Stimulated activated CD4-positive, alpha-beta T cell treated with anti-CD3 and anti-CD28 coated beads, Interleukin-2, amount 100 ng/mL, for 24 hours (primary cell): ENCODE results near the gene HARBI1.
"Not testable (repeated sequence)": the region's sequence is repeated elsewhere in the genome, so short reads cannot be mapped to it uniquely, and the experiment has no call there.

Source experiments
- DNase-seq, 2 donors: peaks; one replicate each; pipeline ENCODE4 v3.0.0-alpha.2; 2020

HARBI1 gene

DNA sequence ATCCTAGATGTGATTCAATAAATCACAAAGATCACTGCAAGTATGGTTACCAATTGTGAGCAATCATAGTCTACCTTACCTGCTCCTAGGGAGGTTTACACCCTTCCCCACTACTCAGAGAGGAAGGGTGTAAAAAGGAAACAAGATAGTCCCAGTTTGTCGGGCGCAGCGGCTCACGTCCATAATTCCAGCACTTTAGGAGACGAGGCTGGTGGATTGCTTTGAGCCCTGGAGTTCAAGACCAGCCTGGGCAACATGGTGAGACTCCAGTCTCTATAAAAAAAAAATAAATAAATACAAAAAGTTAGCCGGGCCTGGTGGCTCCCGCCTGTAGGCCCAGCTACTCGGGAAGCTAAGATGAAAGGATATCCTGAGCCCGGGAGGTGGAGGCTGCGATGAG lies 22.2 kb downstream of the HARBI1 start:
- DNase-seq = no peak

DNA sequence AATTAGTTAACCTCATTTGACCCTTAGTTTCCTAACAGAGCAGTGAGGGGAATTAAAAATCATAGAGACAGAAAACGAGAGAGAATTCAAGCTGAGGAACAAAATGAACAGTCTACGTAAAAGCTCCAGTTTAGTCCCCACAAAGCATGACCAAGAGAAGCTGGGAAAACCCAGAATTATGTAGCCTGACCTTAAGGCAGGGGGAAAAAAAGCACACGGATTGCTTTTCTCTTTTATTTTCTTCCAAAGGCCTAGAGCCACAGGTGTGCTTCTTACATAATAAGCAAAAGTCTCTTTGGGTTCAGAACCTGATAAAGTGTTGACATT lies 22.7 kb downstream of the HARBI1 start:
- DNase-seq = no peak

DNA sequence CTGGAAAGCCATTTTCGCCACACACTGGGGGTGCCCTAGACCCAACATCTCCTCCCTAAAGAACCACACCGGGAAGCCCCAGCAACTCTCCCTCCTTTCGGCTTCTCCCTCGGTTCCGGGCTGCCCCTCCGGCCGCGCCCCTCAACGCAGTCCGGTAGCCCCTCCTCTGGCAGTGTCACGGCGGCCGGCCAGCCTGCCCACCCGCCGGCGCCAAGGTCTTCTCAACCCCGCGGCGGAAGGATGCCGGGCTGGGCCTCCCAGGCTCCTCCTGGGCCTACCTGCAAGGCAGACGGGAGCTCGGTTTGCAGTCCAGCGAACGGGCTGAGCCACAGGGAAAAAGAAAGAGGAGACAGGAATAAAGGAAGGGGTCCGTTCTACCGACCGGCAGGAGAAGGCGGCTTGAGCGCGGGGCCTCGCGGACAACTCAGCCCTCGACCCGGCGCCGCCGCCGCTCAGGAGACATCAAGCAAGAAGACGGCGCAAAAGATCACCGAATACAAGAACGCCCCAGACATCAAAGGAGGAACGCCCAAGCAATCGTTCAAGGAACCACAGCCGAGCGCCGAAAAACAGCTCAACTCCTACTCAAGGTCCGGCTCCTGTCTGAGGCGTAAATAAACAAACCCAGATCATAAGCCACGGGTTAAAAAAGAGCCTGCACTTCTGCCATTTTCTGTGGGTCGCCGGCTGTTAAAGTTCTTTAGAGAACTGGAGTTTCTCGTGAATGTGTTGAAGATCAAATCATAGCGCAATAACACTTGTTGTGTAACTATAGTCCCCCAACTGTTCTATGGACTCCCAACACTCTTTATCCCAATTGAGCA lies 23.3 kb downstream of the HARBI1 start, which contains the start of gene AMBRA1:
AMBRA1 (minus strand) TSS at position 474 of the 824 bp plus-strand sequence. CDS start 45,643 bp downstream, outside the sequence.
- peak; percentile 84 to 86 for DNase-seq

DNA sequence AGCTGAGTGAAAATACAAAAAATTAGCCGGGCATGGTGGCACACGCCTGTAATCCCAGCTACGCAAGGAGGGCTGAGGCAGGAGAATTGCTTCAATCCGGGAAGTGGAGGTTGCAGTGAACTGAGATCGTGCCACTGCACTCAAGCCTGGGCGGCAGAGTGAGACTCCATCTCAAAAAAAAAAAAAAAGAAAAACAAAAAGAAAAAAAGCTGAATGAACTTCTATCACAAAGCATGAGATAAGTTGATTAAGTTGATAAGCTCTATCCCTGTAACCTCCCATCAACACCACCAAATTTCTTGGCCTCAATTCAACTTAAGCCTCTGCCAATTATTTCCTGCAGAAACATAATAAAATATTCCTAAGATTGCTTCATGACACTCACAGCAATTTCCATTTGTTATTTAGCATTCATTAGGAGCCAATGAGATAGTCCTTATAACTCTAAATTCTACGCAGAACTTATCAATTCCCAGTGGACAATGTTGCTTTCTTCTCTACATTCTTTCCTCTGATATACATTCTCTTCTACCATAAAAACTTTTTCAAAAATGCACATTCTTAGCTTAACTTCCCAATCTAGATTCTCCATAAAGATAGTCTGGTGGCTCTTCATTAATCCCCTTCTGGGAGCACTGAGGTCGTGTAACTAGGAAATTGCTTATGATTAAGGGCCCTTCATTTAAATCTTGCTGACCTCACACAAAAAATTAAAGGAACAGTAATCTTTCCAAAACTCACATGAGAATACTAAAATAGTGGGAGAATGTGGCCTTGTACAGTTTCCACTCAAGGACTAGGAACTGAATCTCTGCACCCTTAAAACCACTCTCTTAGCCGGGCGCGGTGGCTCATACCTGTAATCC lies 26.1 kb downstream of the HARBI1 start:
- no peak for DNase-seq

DNA sequence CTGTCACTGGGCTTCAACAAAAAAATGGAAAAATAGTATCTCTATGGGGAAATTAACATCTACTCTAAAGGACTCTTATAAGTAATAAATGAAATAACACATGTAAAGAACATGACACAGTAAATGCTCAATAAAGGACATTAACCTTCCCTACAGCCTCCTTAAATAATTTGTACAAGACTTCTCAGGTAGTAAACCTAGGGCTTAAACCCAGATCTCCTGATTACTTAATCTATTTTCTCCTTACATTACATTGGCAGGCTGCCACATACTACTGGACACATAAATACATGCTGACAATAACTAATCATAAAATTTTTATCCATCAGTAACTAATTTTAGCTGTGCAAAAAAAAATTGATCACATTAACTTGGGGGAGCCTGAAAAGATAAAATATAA lies 28.1 kb downstream of the HARBI1 start:
- DNase-seq = no peak

DNA sequence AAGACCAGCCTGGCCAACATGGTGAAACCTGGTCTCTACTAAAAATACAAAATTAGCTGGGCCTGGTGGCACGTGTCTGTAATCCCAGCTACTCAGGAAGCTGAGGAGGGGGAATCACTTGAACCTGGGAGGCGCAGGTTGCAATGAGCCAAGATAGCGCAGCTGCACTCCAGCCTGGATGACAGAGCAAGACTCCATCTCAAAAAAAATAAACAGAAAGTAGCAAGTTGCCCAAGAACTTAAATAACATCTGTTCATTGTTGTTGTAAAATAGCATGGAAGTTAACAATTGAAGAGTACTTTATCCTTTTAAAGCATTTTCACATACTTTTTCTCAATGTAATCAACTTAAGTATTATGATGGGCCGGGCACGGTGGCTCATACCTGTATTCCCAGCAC lies 28.9 kb downstream of the HARBI1 start:
- DNase-seq = no peak

DNA sequence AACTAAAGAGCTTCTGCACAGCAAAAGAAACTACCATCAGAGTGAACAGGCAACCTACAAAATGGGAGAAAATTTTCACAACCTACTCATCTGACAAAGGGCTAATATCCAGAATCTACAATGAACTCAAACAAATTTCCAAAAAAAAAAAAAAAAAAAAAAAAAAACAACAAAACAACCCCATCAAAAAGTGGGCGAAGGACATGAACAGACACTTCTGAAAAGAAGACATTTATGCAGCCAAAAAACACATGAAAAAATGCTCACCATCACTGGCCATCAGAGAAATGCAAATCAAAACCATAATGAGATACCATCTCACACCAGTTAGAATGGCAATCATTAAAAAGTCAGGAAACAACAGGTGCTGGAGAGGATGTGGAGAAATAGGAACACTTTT lies 33.5 kb downstream of the HARBI1 start:
- DNase-seq = not testable (repeated sequence)

DNA sequence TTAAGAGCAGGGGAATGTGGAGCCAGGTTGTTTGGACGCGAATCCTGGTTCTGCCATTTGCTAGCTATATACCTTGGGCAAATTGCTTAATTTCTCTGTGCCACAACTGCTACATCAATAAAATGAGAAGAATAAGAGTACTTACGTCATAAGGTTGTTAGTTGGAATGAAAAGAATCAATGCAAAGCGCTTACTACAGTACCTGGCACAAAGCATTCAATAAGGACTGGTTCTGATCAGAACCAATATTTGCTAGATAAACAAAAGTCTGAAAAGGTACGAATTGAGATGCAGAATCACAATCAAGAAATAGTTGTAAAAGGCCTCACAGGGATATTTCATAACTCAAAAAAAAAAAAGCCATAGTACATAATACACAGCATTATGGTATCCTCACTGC lies 34.4 kb downstream of the HARBI1 start:
- DNase-seq = no peak

DNA sequence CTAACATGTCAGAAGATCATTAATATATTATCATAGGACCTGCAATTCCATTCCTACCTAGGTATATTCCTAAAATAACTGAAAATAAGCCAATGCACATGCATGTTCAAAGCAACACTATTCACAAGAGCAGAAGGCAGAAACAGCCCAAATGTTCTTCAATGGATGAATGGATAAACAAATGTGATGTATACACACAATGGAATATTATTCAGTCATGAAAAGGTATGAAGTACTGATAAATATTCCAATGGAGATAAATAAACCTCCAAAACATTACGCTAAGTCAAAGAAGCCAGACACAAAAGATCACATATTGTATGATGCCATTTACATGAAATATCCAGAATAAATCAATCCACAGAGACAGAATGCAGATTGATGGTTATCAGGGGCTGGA lies 40.0 kb downstream of the HARBI1 start:
- DNase-seq = no peak

DNA sequence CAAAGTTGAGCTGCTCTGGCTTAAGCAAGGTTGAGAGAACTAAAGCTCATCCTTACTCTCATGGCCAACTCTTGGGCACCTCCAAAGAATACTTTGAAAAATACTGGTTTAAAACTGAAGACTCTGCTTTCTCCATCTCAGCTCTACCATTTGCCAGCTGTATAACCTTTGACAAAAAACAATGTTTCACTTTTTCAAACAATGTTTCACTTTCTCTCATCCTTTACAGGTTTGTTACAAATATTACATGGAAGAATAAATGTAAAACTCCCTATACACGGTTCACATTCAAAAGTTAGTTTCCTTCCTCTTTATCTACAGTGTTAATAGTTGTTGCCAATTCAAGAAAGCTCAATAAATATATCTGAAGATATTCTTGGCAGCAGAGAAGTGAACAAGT lies 42.4 kb downstream of the HARBI1 start:
- no peak for DNase-seq

DNA sequence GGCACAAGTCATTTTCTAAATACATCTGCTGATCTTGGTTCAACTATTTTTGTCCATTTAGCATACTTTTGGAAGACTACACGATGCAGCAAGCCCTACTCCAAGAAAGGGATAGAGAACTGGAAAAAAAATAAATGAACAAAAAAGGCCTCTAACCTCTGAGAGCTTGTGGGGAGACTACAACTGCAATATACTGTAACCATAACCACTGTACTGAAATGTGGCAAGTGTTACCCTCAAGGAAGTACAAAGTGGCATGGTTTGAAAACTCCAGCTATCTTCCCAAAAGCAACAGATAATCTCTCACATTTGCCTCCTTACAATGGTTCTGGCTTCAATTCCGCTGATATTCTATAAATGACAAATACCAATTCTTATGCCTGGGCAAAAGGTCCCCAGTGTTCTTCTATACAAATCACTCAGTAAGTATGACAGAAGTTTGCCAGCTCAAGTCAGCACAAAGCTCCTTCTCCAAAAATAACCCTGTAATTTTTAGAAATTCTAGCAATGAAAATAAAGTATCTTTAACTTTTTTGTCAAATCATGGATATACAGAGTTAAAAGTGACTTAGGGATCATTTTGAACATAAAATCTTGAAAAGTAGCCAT lies 46.1 kb downstream of the HARBI1 start:
- DNase-seq = no peak

DNA sequence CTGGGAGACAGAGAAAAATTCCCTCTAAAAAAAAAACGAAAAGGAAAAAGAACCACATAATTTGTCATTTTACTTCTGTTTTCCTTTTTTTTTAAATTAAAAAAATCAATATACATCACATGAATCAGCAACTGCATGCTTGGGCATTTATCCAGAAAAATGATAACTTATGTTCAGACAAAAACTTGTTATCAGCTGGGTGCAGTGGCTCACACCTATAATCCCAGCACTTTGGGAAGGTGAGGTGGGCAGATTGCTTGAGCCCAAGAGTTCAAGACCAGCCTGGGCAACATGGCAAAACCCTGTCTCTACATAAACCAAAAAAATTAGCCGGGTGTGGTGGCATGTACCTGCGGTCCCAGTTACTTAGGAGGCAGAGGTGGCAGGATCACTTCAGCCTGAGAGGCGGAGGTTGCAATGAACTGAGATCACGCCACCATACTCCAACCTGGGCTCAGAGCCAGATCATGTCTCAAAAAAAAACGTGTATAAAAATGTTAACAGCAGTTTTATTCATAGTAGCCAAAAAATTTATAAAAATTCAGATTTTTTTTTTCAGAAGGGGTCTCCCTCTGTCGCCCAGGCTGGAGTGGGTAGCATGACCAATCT lies 51.7 kb downstream of the HARBI1 start:
- no peak for DNase-seq

DNA sequence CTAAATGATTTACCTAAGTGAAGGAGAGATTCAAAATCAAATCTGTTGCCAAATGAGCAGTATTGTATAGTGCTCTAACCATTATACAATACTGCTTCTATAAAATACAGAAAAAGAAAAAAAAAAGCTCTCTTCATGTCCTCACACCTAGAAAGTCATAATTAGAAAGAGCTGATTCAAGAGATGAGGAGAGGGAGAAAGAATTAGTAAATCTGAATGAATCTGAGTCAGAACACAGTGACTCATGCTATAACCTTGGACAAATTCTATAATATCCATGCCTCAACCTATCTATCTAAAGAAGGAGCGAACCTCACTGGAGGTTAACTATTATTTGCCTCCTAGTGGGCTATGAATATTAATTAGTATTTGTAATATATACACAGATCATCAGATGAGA lies 52.6 kb downstream of the HARBI1 start:
- DNase-seq = no peak

DNA sequence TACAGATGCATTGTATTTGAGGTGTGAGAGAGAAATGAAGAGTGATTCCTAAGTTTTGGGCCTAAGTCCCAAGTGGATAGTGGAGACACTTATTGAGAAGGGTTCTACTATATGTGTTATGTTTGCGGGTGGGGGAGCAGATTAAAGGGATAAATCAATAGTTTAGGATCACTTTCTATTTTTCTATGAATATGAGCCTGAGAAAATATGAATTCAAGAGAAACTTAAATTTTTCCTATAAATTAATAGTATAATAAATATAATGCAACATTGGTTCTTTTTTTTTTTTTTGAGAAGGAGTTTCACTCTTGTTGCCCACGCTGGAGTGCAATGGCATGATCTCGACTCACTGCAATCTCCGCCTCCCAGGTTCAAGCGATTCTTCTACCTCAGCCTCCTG lies 54.5 kb downstream of the HARBI1 start:
- no peak for DNase-seq

DNA sequence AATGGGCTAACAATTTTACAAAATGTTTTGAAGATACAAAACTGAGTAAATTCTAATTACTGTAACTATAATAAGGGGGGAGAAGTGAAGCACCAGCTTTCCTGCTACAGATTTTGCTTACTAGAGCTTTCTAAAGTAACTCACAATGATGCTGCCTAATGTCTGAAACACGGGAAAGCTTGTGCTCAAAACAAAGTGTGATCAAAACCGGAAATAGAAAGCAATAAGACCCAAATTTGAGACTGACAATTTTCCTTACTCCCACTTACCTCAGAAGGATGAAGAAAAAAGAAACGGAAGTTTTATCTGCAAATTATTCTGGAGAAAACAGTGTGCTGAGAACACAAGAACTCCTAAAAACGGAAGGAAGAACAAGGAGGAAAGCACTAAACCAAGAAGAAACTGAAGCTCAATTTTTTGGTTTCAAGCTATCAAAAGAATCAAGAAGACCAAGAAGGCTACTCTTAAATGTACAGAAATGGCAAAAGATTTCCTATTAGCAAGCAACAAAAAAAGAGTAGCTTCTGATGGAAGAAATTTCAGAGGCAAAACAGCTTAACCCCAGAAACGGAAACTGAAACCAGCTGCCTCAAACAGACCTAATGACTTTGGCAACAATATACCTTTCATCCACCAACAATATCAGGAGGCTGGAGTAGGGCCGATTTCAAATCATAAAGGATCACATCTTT lies 56.6 kb downstream of the HARBI1 start:
- no peak for DNase-seq

DNA sequence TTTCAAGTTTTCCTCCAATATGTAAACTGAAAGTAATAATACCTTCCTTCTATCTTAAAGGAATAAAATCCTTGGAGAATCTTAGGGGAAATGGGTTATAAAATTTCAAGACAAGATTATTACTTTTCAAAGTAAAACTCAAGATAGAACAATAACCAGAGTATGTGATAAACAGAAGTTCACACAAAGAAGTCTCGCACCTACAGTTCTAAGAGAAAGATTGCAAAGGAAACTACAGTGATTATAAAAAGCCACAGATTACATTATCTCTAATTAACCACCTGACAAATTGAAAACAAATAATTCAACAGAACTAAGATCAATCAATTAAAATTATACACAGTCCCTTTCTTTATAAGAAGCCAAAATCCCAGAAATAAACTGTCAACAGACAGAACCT lies 57.2 kb downstream of the HARBI1 start:
- DNase-seq = no peak

DNA sequence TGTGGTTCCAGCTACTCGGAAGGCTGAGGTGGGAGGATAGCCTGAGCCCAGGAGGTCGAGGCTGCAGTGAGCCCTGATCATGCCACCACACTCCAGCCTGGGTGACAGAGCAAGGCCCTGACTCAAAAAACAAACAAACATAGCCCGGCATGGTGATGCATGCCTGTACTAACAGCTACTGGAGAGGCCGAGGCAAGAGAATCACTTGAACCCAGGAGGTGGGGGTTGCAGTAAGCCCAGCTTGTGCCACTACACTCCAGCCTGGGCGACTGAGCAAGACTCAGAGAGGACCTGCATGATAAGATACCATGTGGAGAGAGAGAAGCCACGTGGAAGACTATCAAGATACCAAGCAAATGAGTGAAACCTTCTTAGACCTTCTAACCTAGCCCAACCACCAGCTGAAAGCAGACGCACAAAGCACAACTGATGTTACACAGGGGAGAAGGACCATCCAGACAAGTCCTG lies 59.3 kb downstream of the HARBI1 start:
- no peak for DNase-seq

DNA sequence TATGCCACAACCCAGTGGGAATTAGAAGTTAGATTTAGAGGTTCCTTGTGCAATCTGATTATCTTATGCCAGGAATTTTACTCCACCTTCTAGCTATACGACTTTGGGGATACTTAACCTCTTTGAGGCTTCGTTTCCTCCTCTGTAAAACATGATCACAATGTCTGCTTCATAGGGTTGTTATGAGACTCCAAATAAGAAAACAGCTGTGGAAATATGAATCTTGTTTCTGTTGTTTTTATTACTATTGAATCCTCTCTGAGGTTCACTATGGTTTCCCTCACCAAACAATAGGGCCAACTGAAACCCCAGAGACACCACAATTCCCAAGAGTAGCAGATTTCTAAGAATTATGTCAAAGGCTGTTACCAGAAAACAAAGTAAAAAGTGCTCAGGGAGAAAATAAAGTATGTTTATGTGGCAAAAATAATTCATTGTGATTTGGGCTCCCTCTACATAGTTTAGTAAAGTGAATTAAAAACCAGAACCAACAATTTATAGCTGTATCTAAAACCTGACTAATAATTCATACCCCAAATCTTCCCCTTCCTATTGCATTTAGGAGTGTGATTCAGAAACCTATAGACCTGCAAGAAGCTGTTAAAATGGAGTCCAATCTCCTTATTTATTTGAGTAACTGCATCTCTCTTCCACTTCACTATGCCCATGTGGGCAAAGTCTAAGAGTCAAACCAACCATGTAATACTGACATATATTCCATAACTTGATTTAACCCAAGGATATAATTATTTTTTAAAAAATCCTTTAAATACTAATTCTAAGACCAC lies 61.6 kb downstream of the HARBI1 start:
- DNase-seq = no peak

DNA sequence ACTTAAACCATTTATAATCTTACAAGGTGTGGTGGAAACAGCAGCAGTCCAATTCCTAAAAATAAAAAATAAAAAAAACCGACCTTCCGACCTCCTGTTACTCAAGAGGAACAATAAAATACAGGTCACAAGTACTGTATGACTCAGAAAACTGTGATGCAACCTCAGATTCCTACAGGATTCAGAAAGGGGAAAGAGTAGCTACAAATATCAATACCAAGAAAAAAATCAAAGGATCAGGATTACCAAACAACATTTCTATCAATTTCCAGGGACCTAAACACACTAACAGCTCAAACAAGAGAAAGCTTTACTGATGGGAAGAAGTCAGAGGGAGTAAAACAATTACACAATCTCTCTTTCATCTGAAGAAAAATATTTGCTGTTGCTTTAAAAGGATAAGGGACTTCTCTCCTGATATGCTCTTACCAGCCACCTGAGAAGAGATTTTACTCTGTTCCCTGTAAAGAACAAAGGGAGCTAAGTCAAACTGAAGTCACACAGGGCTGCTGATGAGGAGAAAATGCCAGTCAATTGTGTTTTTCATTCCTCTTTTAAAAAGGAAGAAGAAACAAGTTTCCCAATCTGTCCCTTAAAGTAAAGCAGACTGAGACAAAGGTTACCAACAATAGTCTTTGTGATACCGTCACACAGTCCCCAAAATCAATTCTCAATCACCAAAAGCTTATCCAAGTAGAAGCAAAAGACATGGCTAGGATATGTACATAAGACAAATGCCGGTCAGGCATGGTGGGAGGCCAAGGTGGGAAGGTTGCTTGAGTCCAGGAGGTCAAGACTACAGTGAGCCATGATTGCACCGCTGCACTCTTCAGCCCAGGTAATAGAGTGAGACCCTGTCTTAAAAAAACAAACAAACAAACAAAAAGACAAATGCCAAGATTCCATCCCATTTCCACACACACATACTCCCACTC lies 62.5 kb downstream of the HARBI1 start:
- DNase-seq = no peak

DNA sequence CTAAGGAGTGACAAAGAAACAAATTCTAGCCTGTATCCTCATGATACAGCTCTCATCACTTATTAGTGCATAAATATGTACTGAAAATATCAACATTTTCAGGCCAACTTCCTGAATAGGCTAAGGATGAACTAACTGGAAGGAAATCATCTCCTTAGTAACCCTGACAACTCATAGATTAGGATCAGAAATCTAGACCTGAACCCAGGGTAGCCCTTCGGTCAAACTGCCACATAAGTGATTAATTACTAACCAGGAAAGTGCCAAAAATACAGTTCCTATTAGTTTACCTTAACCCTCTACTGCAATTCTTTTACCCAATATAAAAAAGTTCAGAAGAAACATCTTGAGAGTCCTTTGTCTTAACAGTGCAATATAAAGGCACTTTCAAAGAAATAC lies 63.2 kb downstream of the HARBI1 start:
- DNase-seq = no peak
